ENCODE data around the gene SCGN. TPM values are rescaled to one million over a fixed set of nuclear protein-coding genes. Genes with fewer than 3 reads are reported as not detected.

Gene SCGN
- total and polyA plus RNA-seq, 2 of the 13 experiments (the other 11 are each of a cell fraction or from before 2014, with no cell fraction given): 2.9 to 29.0 TPM

DNA sequence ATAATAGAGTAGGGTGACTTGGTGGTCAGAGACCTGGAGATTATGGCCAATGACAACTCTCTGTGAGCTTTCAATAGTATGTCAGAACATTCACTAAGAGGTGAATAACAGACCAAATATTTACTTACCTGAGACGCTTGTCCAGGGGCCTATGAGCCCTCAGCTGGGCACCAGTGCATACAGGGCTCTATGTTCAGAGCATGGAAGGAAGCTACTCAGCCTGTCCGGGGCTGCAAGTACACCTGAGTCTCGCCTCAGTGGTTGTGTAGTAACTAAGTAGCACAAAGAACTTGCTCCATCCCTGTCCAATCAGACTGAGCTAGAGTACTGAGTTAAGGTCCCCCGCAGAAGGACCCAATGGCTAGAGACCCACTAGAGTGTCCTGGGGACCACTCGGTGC, 11.6 kb upstream of the SCGN start (continued):
- TF ChIP-seq NFYB (CRISPR knock-in tag; IDR thresholded peaks at IDR 0.05): no peak
- peak; percentile 72 for TF ChIP-seq BCL6 (CRISPR knock-in tag; IDR thresholded peaks at IDR 0.05)
- TF ChIP-seq MED13 (CRISPR knock-in tag; IDR thresholded peaks at IDR 0.05): no peak
- no peak for TF ChIP-seq ZNF180 (CRISPR knock-in tag; IDR thresholded peaks at IDR 0.05; ENCODE audit: borderline replicate concordance, low read depth)
- TF ChIP-seq ZSCAN21 (CRISPR knock-in tag; IDR thresholded peaks at IDR 0.05; ENCODE audit: borderline replicate concordance): no peak
- TF ChIP-seq JUND (CRISPR knock-in tag; IDR thresholded peaks at IDR 0.05): no peak
- TF ChIP-seq NCOR1 (IDR thresholded peaks at IDR 0.05; ENCODE audit: borderline replicate concordance, low read length): no peak
- no peak for TF ChIP-seq PAX8 (CRISPR knock-in tag; IDR thresholded peaks at IDR 0.05; ENCODE audit: borderline replicate concordance)
- TF ChIP-seq, protein P1, sequence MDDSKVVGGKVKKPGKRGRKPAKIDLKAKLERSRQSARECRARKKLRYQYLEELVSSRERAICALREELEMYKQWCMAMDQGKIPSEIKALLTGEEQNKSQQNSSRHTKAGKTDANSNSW (CRISPR knock-in tag; IDR thresholded peaks at IDR 0.05; ENCODE audit: borderline replicate concordance): no peak
- TF ChIP-seq PATZ1 (CRISPR knock-in tag; IDR thresholded peaks at IDR 0.05): no peak
- TF ChIP-seq KDM3A (CRISPR knock-in tag; IDR thresholded peaks at IDR 0.05; ENCODE audit: low read depth): no peak
- TF ChIP-seq MLLT10 (CRISPR knock-in tag; IDR thresholded peaks at IDR 0.05): no peak
- no peak for TF ChIP-seq BRD4 (CRISPR knock-in tag; IDR thresholded peaks at IDR 0.05)
- no peak for TF ChIP-seq HNF4G (IDR thresholded peaks at IDR 0.05; ENCODE audit: borderline replicate concordance, low read depth, low read length)
- TF ChIP-seq HNF4G (CRISPR knock-in tag; IDR thresholded peaks at IDR 0.05; ENCODE audit: borderline replicate concordance, low read depth): no peak
- no peak for TF ChIP-seq ZNF20 (CRISPR knock-in tag; IDR thresholded peaks at IDR 0.05)
- TF ChIP-seq ZNF543 (CRISPR knock-in tag; IDR thresholded peaks at IDR 0.05): no peak
- no peak; the same call in 1 of the 2 replicates for TF ChIP-seq ZNF614 (CRISPR knock-in tag; IDR thresholded peaks at IDR 0.05; ENCODE audit: borderline replicate concordance)
- no peak for TF ChIP-seq ZNF772 (CRISPR knock-in tag; IDR thresholded peaks at IDR 0.05)
- TF ChIP-seq REXO4 (CRISPR knock-in tag; IDR thresholded peaks at IDR 0.05; ENCODE audit: borderline replicate concordance): no peak
- TF ChIP-seq GATAD1 (CRISPR knock-in tag; IDR thresholded peaks at IDR 0.05): no peak
- TF ChIP-seq HOXA7 (CRISPR knock-in tag; IDR thresholded peaks at IDR 0.05): no peak
- TF ChIP-seq MTA1 (CRISPR knock-in tag; IDR thresholded peaks at IDR 0.05; ENCODE audit: borderline replicate concordance): no peak
- TF ChIP-seq TFDP2 (CRISPR knock-in tag; IDR thresholded peaks at IDR 0.05): no peak
- no peak for TF ChIP-seq ZNF615 (CRISPR knock-in tag; IDR thresholded peaks at IDR 0.05; ENCODE audit: borderline replicate concordance)
- TF ChIP-seq ZNF235 (CRISPR knock-in tag; IDR thresholded peaks at IDR 0.05; ENCODE audit: borderline replicate concordance): no peak
- no peak for TF ChIP-seq ATF1 (CRISPR knock-in tag; IDR thresholded peaks at IDR 0.05)
